Measurements from ENCODE around the gene CYBB. TPM values are rescaled to one million over a fixed set of nuclear protein-coding genes. Genes with fewer than 3 reads are reported as not detected.

CYBB gene
- polyA plus RNA-seq, 1 experiment, result not detected

DNA sequence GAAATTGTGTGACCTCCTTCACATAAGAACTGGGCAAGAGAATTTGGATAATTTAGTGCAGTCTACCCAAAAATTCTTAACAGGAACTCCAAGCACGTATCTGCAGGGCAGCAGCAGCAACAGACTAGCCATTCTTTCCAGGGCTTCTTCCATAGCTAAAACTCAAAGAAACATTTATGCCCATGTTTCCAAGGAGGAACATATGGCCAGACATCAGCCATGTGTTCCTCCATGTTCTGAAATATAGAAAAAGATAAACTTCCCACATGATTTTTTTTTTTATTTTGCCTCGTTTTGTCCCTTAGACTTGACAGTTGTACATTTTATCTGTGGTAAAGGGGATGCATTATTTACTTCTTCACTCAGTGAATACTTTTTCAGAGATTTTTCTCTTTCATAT, 27.6 kb upstream of the CYBB start:
- H3K27ac ChIP-seq (ENCODE audit: low read depth, low read length), result no peak overlapping the region
- no peak for DNase-seq (ENCODE audit: low read depth, low spot score)
- CTCF ChIA-PET, result no interaction called here

DNA sequence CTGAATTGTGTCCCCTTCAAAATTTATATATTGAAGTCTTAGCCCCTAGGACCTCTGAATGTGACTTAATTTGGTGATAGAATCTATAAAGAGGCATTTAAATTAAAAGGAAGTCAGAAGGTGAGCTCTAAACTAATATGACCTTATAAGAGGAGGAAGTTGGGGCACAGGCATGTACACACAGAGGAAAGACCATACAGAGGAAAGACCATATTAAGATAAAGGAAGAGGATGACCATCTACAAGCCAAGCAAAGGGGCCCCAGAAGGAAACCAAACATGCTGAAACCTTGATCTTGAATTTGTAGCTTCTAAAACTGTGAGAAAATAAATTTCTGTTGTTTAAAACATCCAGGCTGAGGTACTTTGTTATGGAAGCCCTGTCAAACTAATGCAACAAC, 26.9 kb upstream of the CYBB start:
- no peaks in the 10 kb centered on the region for H3K9me3 ChIP-seq (ENCODE audit: control insufficient read depth, insufficient read depth, low read length)
- POLR2A ChIA-PET, result no interaction called here

More for the DNA sequence above, 27.6 kb upstream of the CYBB start:
- no peak for TF ChIP-seq CTCF (IDR thresholded peaks at IDR 0.05; ENCODE audit: low read depth, low read length)
- no peaks in the 10 kb centered on the region for H3K9me3 ChIP-seq (ENCODE audit: control insufficient read depth, insufficient read depth, low read length)
- no peaks in the 10 kb centered on the region for H3K27me3 ChIP-seq (ENCODE audit: control insufficient read depth, insufficient read depth, low read length)
- POLR2A ChIA-PET, result no interaction called here
- no peak overlapping the region for H3K4me3 ChIP-seq (ENCODE audit: low read depth, low read length)

DNA sequence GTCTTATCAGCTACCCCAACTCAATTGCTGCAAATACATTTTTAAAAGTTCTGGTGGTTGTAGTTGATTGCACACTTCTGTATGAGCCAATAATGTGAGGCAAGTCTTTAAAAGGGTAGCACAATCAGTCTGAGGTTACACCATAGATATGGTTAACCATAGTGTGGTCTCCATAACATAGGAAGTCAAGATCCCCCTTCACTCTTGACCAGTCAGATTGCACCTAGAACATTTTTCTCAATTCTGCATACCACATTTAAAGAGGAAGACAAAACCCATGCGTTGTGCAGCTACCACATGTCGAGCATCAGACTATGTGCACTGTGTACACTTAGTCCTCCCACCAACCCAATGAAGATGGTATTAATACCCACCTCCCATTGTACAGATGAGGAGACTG, 26.5 kb upstream of the CYBB start:
- Histone ChIP-seq H3K27ac (ENCODE audit: low read depth, low read length) (no peak overlapping the region), H3K9me3 (ENCODE audit: control insufficient read depth, insufficient read depth, low read length) (no peaks in the 10 kb centered on the region), H3K27me3 (ENCODE audit: control insufficient read depth, insufficient read depth, low read length) (no peaks in the 10 kb centered on the region), H3K4me3 (ENCODE audit: low read depth, low read length) (no peak overlapping the region)
- ChIA-PET CTCF (no interaction called here), POLR2A (no interaction called here)
- no peak for TF ChIP-seq CTCF (IDR thresholded peaks at IDR 0.05; ENCODE audit: low read depth, low read length)
- no peak for DNase-seq (ENCODE audit: low read depth, low spot score)

More for the DNA sequence above, 26.9 kb upstream of the CYBB start:
- no peak for TF ChIP-seq CTCF (IDR thresholded peaks at IDR 0.05; ENCODE audit: low read depth, low read length)
- no peak overlapping the region for H3K4me3 ChIP-seq (ENCODE audit: low read depth, low read length)
- DNase-seq (ENCODE audit: low read depth, low spot score), result no peak
- CTCF ChIA-PET, result no interaction called here
- no peaks in the 10 kb centered on the region for H3K27me3 ChIP-seq (ENCODE audit: control insufficient read depth, insufficient read depth, low read length)
- H3K27ac ChIP-seq (ENCODE audit: low read depth, low read length), result no peak overlapping the region

DNA sequence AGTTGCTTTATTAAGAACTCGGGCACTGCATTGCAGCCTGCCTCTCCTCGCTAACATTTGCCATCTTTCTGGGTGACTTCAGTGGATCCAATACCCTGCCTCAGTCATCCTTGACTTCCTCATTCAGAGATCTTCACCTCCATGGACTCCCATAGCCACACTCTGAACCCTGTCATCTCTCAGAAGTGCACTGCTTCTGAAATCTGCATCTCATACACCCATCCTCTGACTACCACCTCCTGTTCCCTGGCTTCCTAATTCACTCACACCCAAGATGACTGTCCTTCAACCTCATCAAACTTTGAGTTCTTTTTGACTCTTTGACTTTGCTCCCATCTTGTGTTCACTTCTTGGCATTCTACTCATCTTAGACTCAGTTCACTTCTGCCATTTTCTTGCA, 25.3 kb upstream of the CYBB start:
- Histone ChIP-seq H3K9me3 (ENCODE audit: control insufficient read depth, insufficient read depth, low read length) (no peaks in the 10 kb centered on the region), H3K27me3 (ENCODE audit: control insufficient read depth, insufficient read depth, low read length) (no peaks in the 10 kb centered on the region), H3K4me3 (ENCODE audit: low read depth, low read length) (no peak overlapping the region), H3K27ac (ENCODE audit: low read depth, low read length) (no peak overlapping the region)
- DNase-seq (ENCODE audit: low read depth, low spot score), result no peak
- no peak for TF ChIP-seq CTCF (IDR thresholded peaks at IDR 0.05; ENCODE audit: low read depth, low read length)
- CTCF ChIA-PET, result interaction anchor here (1.0 kb wide), 1 partner anchor 71 kb away, joined by 3 read pairs; no protein-coding TSS in a partner anchor
- POLR2A ChIA-PET, result no interaction called here

DNA sequence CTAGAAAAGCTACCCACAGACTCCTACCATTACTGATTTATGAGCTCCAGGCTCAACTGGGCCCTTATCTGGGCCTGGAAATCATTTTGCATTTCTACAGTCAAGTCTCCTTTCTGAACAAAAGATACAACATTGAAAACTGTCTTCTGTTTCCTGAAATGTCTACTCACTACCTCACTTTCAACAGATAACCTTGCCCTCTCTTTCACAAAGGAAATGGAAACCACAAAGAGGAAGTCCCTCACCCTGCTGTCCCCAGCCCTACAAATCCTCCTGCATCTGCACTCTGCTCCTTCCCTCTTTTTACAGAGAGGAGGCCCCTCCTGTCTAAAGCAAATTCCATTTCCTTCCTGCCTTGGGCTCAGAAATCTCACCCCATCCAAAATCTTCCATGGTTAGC, 24.8 kb upstream of the CYBB start:
- POLR2A ChIA-PET, result no interaction called here
- CTCF ChIA-PET, result no interaction called here
- no peak for TF ChIP-seq CTCF (IDR thresholded peaks at IDR 0.05; ENCODE audit: low read depth, low read length)
- Histone ChIP-seq H3K4me3 (ENCODE audit: low read depth, low read length) (no peak overlapping the region), H3K27me3 (ENCODE audit: control insufficient read depth, insufficient read depth, low read length) (no peaks in the 10 kb centered on the region), H3K9me3 (ENCODE audit: control insufficient read depth, insufficient read depth, low read length) (no peaks in the 10 kb centered on the region), H3K27ac (ENCODE audit: low read depth, low read length) (no peak overlapping the region)
- no peak for DNase-seq (ENCODE audit: low read depth, low spot score)
